Muscle of back (tissue), 13 donors: ENCODE results near the gene EIF2S2. TPM values are rescaled to one million over a fixed set of nuclear protein-coding genes. Genes with fewer than 3 reads are reported as not detected.
"Not testable (repeated sequence)": the region's sequence is repeated elsewhere in the genome, so short reads cannot be mapped to it uniquely, and the experiment has no call there.

Source experiments
- DNase-seq, 3 donors: peaks; one replicate each; pipeline versions ENCODE4 v3.0.0 to v3.0.0-alpha.2; 2013
- long read RNA-seq, 9 donors: transcript quantifications; one replicate each; lab custom pipeline, GENCODE V29; 2026
- polyA plus RNA-seq, 10 donors: library from polyadenylated mRNA; unstranded; fragments of 120-200 nt; gene quantifications; one replicate each; pipeline ENCODE4 v1.2.1, GENCODE V29; 2013; ENCODE audit not compliant: insufficient read length in 10 of 10

Gene EIF2S2, protein sequence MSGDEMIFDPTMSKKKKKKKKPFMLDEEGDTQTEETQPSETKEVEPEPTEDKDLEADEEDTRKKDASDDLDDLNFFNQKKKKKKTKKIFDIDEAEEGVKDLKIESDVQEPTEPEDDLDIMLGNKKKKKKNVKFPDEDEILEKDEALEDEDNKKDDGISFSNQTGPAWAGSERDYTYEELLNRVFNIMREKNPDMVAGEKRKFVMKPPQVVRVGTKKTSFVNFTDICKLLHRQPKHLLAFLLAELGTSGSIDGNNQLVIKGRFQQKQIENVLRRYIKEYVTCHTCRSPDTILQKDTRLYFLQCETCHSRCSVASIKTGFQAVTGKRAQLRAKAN
- polyA plus RNA-seq: 10 to 100 TPM; 40.8 to 49.8 (median 46.0) TPM
- long read RNA-seq, donor 1, transcript EIF2S2-201 (9 exons, 2,656 nt): major isoform, 37 of 125 reads
- long read RNA-seq, donor 1, partial matches to known transcripts: 88 of 125 reads
- long read RNA-seq, donor 1, other reads (novel, unspliced or antisense): 0 of 125 reads
- long read RNA-seq, donor 2, transcript EIF2S2-201 (9 exons, 2,656 nt): major isoform, 27 of 112 reads
- long read RNA-seq, donor 2, partial matches to known transcripts: 85 of 112 reads
- long read RNA-seq, donor 2, other reads (novel, unspliced or antisense): 0 of 112 reads
- long read RNA-seq, donor 3: 0 reads
- long read RNA-seq, donor 4, transcript EIF2S2-201 (9 exons, 2,656 nt): major isoform, 27 of 113 reads
- long read RNA-seq, donor 4, partial matches to known transcripts: 79 of 113 reads
- long read RNA-seq, donor 4, other reads (novel, unspliced or antisense): 7 of 113 reads
- long read RNA-seq, donor 5, transcript EIF2S2-201 (9 exons, 2,656 nt): major isoform, 22 of 108 reads
- long read RNA-seq, donor 5, partial matches to known transcripts: 86 of 108 reads
- long read RNA-seq, donor 5, other reads (novel, unspliced or antisense): 0 of 108 reads
- long read RNA-seq, donor 6, transcript EIF2S2-201 (9 exons, 2,656 nt): major isoform, 34 of 159 reads
- long read RNA-seq, donor 6, partial matches to known transcripts: 120 of 159 reads
- long read RNA-seq, donor 6, other reads (novel, unspliced or antisense): 5 of 159 reads
- long read RNA-seq, donor 7, transcript EIF2S2-201 (9 exons, 2,656 nt): major isoform, 19 of 82 reads
- long read RNA-seq, donor 7, partial matches to known transcripts: 63 of 82 reads
- long read RNA-seq, donor 7, other reads (novel, unspliced or antisense): 0 of 82 reads
- long read RNA-seq, donor 8, transcript EIF2S2-201 (9 exons, 2,656 nt): major isoform, 17 of 105 reads
- long read RNA-seq, donor 8, partial matches to known transcripts: 83 of 105 reads
- long read RNA-seq, donor 8, other reads (novel, unspliced or antisense): 5 of 105 reads
- long read RNA-seq, donor 9, partial matches to known transcripts: 0 of 2 reads
- long read RNA-seq, donor 9, other reads (novel, unspliced or antisense): 0 of 2 reads

DNA sequence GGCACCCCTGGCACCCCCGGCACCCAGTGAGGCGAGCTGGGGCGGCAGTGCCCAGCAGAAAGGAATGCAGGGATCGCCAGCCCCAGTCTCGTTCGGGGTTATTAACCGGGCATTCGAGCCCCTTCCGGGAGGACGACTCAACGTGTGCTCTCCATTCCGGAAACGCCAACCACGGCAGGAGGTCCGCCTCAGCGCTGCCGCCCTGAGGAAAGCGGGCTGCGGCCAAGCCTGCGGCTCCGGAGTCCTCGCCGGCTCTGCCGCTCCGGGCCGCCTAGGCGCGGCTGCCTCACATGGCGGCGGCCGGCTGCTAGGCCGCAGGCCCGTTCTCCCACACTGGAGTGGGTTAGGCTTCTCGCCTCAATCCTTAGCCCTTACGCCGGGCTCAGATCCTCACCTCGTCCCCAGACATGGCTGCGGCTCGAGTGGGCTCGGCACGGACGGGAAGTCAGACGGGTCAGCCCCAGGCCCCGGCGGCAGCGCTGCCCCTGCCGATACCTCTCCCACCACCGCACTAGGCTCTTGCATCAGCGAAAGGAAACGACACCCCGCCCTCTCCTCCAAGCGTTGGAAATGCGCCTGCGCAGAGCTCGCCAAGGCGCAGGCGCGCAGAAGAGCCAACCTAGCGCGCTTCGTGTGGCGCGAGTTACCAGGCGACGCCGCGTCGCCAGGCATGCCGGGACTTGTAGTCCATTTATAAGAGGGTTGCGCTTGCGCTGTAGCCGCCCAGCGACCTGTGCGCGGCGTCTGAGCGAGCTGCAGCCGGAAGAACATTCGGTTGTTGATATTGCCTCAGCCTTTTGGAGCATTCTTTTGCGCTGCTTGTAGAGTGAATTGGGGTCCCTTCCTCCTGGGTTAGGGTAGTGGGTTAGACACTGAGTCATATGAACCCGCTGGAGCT lies at the start of gene EIF2S2:
Gene EIF2S2 (minus strand): TSS at position 542 of the 898 bp plus-strand sequence. CDS start 133 bp downstream, at position 409.
- peak; percentile 99 to 100 (median 100) for DNase-seq

DNA sequence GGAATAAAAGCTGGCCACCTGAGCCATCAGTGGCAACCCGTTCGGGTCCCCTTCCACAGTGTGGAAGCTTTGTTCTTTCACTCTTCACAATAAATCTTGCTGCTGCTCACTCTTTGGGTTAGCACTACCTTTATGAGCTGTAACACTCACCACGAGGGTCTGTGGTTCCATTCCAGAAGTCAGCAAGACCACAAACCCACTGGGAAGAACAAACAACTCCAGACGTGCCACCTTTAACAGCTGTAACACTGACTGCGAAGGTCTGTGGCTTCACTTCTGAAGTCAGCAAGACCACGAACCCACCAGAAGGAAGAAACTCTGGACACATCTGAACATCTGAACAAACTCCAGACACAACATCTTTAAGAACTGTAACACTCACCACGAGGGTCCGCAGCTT lies 45.7 kb upstream of the EIF2S2 start:
- DNase-seq: not testable (repeated sequence)

DNA sequence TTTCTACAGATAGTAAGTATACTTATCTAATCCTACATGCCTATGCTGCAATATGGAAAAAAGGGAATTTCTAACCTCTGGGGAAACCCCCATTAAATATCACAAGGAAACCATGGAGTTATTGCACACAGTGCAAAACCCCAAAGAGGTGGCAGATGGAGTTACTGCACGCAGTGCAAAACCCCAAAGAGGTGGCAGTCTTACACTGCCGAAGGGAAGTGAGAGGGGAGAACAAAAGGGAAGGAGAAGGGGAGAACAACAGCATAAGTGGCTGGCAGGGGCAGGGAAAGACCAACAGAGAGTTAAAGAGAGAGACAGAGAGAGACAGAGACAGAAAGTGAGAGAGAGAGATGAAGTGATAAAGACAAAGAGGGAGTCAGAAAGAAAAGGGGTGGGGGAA lies 43.8 kb upstream of the EIF2S2 start:
- no peak for DNase-seq

DNA sequence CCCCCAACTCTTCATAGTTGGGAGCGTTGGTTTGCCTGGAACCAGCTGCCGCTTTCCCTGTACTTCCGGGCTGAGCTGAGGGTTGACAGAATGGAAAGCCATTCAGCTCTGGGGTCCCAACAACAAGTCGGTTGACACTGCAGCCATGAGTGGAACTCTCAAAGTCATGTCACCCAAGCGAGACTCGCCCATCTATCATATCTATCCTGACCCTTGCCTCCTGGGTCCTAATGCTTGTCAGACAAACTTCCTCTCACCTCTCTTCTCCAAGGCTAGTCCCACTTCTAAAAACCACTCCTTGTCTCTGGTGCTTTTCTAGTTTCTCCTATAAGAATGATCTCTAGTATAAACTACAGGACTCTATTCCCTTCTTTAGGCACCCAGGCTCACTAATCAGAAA lies 41.1 kb upstream of the EIF2S2 start:
- not testable (repeated sequence) for DNase-seq

DNA sequence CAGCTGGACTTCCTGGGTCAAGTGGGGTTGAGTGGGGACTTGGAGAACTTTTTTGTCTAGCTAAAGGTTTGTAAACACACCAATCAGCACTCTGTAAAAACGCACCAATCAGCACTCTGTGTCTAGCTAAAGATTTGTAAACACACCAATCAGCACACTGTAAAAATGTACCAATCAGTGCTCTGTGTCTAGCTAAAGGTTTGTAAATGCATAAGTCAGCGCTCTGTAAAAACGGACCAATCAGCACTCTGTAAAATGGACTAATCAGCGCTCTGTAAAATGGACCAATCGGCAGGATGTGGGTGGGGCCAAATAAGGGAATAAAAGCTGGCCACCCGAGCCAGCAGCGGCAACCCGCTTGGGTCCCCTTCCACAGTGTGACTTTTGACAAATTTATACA lies 40.0 kb upstream of the EIF2S2 start:
- not testable (repeated sequence) for DNase-seq

DNA sequence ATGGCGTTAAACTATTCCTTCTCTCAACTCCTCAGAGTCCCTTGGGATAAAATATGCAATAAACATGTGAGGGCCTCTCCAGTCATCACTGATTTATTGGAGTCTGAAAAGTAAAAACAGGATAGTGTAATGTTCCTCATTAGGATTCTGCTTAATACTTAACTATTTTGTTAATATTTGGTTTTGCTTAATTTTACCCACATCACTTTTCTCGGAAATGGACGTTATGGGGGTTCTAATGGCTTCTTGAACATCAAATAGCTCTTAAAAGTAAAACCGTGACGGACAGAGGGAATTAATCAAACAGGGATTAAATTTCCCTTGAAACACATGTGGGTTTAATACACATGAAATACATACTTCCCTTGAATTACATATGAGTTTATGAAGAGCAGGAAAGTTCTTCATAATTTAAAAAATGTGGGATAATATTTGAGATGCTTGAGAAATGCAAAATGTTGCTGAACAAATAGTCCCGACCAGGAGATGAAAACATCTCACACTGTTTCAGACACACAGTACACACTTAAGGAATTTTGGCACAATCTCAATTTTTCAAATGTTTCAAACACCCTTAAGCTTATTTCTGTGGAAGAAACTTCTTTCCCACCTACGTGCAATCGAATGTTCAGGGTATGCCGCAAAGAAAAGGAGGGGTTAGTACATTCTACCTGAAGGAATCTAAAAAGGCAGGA lies 38.4 kb upstream of the EIF2S2 start:
- DNase-seq: peak in 2 of 3 donors; percentile 5 to 36

DNA sequence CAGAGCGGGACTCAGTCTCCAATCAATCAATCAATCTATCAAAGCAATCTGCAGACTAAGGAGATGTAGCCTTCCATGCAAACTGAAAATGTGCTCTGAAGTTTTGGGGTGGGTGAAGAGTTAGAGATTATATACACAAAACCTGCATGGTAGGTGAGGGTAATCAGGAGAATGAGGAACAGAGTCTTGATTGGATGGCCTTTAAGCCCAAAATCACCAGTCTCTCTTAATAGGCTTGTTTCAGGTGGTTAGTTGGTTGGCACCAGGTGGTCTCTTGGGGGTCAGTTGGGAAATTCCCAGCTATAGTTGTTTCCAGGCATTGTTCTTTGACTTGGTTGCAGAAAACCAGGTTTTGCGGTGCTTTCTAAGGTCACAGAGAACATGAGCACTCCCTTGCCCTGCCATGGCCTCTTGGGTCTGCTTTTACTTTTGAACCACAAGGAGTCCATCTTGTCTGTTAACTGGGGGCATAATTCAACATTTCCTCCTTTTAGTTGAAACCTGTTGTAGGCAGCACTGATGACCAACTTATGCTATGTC lies 33.3 kb upstream of the EIF2S2 start:
- DNase-seq: no peak

DNA sequence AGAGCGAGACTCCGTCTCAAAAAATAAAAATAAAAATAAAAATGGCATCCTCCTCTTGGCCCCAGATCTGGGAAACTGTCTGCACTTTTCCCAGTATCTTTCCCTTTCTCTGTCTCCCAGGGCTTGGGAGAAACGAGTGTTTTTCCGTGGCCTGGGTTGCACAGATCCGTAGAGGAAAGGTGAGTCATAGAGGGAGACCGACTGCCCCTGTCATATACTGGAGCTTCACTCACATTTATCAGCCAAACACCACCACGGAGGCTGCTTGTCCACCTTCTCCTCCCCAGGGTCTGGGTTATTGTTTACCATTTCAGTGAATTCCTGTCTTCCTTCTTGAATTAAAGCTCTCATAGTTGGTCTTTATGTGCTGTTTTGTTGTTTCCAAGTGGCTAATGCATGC lies 31.9 kb upstream of the EIF2S2 start:
- no peak for DNase-seq

DNA sequence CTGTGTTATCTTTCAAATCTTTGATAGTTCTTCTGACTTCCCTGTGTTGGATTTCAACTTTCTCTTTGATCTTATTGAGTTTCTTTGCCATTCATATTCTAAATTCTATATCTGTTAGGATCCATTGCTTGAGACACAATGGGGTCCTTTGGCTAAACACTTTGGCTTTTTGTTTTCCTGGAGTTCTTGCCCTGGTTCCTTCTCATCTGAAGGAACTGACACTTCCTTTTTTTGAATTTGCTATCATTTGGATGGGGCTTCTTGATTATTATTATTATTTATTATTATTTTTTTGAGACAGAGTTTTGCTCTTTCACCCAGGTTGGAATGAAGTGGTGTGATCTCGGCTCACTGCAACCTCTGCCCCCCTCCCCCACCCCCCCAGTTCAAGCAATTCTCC lies 30.1 kb upstream of the EIF2S2 start:
- DNase-seq: no peak

DNA sequence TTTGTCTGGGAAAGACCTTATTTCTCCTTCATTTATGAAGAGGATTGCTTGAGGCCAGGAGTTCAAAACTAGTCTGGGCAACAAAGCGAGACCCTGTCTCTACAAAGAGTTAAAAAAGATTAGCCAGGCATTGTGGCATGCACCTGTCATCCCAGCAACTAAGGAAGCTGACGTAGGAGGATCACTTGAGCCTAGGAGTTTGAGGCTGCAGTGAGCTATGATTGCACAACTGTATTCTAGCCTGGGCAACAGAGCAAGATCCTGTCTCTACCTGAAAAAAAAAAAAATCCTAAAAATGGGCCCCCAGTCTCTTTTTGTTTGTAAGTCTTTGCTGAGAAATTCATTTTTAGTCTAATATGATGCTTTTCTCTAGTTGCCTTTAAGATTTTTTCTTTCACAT lies 29.2 kb upstream of the EIF2S2 start:
- DNase-seq: no peak

DNA sequence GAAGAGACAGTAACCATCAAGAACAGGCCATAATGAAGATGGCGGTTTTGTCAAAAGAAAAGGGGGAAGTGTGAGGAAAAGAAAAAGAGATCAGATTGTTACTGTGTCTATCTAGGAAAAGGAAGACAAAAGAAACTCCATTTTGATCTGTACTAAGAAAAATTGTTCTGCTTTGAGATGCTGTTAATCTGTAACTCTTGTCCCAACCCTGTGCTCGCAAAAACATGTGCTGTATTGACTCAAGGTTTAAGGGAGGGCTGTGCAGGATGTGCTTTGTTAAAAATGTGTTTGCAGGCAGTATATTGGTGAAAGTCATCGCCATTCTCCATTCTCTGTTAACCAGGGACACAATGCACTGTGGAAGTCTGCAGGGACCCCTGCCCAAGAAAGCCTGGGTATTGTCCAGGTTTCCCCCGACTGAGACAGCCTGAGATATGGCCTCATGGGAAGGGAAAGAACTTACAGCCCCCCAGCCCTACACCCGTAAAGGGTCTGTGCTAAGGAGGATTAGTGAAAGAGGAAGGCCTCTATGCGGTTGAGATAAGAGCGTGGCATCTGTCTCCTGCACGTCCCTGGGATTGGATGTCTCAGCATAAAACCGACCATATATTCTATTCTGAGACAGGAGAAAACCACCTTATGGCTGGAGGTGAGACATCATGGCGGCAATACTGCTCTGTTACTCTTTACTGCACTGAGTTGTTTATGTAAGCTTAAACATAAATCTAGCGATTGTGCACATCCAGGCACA lies 23.7 kb upstream of the EIF2S2 start:
- not testable (repeated sequence) for DNase-seq

DNA sequence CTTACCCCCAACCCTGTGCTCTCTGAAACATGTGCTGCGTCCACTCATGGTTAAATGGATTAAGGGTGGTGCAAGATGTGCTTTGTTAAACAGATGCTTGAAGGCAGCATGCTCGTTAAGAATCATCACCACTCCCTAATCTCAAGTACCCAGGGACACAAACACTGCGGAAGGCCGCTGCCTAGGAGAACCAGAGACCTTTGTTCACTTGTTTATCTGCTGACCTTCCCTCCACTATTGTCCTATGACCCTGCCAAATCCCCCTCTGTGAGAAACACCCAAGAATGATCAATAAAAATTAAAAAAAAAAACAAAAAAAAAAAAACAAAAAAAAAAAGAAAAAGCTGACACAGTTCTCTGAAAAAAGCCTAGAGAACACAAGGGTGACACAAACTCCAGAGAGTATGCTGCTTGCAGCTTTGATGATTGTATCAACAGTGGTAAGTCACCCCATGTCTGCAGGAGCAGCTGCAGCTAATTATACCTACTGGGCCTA lies 21.4 kb upstream of the EIF2S2 start:
- DNase-seq: not testable (repeated sequence)

DNA sequence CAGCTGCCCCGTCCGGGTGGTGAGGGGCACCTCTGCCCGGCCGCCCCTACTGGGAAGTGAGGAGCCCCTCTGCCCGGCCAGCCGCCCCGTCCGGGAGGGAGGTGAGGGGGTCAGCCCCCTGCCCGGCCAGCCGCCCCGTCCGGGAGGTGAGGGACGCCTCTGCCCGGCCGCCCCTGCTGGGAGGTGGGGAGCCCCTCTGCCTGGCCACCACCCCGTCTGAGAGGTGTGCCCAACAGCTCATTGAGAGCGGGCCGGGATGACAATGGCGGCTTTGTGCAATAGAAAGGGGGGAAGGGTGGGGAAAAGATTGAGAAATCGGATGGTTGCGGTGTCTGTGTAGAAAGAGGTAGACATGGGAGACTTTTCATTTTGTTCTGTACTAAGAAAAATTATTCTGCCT lies 20.9 kb upstream of the EIF2S2 start:
- not testable (repeated sequence) for DNase-seq

DNA sequence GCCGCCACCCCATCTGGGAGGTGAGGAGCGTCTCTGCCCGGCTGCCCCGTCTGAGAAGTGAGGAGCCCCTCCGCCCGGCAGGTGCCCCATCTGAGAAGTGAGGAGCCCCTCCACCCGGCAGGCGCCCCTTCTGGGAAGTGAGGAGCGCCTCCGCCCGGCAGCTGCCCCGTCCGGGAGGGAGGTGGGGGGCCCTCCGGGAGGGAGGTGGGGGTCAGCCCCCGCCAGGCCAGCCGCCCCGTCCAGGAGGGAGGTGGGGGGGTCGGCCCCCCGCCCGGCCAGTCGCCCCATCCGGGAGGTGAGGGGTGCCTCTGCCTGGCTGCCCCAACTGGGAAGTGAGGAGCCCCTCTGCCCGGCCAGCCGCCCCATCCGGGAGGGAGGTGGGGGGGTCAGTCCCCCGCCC lies 20.4 kb upstream of the EIF2S2 start:
- not testable (repeated sequence) for DNase-seq

DNA sequence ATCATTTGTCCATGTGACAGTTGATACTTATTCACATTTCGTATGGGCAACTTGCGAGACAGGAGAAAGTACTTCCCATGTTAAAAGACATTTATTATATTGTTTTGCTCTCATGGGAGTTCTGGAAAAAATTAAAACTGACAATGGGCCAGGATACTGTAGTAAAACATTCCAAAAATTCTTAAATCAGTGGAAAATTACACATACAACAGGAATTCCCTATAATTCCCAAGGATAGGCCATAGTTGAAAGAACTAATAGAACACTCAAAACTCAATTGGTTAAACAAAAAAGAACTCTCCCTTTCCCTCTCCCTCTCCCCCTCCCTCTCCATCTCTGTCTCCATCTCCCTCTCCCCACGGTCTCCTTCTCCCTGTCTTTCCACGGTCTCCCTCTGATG lies 19.4 kb upstream of the EIF2S2 start:
- DNase-seq: peak in 1 of 3 donors; percentile 28

DNA sequence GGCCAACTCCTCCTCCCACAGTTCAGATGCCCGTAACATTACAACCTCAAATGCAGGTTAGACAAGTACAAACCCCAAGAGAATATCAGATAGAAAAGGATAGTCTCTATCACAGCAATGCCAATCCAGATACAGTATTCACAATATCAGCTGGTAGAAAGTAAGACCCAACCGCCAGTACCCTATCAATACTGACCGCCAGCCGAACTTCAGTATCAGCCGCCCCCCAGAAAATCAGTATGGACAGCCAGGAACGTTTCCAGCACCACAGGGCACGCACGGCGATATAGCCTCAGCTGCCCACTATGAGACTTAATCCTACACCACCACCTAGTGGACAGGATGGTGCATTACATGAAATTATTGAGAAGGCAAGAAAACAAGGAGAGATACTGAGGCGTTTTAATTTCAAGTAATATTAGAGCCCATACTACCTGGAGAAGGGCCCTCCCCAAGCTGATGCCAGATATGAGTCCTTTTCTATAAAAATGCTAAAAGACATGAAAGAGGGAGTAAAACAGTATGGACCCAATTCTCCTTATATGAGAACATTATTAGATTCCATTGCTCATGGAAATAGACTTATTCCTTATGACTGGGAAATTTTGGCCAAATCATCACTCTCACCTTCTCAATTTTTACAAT lies 17.6 kb upstream of the EIF2S2 start:
- DNase-seq: peak; percentile 54 to 80 (median 76)

DNA sequence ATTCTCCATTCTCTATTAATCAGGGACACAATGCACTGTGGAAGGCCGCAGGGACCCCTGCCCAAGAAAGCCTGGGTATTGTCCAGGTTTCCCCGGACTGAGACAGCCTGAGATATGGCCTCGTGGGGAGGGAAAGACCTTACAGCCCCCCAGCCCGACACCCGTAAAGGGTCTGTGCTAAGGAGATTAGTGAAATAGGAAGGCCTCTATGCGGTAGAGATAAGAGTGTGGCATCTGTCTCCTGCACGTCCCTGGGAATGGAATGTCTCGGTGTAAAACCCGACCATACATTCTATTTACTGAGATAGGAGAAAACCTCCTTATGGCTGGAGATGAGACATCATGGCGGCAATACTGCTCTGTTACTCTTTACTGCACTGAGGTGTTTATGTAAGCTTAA lies 15.7 kb upstream of the EIF2S2 start:
- no peak for DNase-seq
